Nephron progenitor cell (in vitro differentiated cells): Measurements from ENCODE around the gene SLC35B2.

Experiments
- DNase-seq: peaks from one replicate; pipeline ENCODE4 v3.0.0; 2021
- H3K27ac Mint-ChIP-seq: 2 replicates; pipeline ENCODE4 v1.8.0; 2021; ENCODE audit warnings: mild to moderate bottlenecking, moderate library complexity, mixed read lengths
- H3K27me3 Mint-ChIP-seq: 2 replicates; pipeline ENCODE4 v1.8.0; 2021; ENCODE audit warnings: mild to moderate bottlenecking, low read depth, mixed read lengths; ENCODE audit not compliant: poor library complexity
- H3K36me3 Mint-ChIP-seq: 2 replicates; pipeline ENCODE4 v1.8.0; 2021; ENCODE audit warnings: low read depth, mixed read lengths
- H3K4me1 Mint-ChIP-seq: 2 replicates; pipeline ENCODE4 v1.8.0; 2021; ENCODE audit warnings: mixed read lengths
- H3K4me3 Mint-ChIP-seq: 2 replicates; pipeline ENCODE4 v1.8.0; 2021; ENCODE audit warnings: mild to moderate bottlenecking, moderate library complexity, mixed read lengths
- H3K9me3 Mint-ChIP-seq: 2 replicates; pipeline ENCODE4 v1.8.0; 2021; ENCODE audit warnings: mild to moderate bottlenecking, moderate library complexity, mixed read lengths
- TF ChIP-seq, protein P1 (sequence below): fragments of 200-600 bp; sonication (generic); IDR thresholded peaks from 2 replicates; pipeline ENCODE4 v1.5.0; 2021; ENCODE audit warnings: antibody characterized with exemption

Gene SLC35B2

DNA sequence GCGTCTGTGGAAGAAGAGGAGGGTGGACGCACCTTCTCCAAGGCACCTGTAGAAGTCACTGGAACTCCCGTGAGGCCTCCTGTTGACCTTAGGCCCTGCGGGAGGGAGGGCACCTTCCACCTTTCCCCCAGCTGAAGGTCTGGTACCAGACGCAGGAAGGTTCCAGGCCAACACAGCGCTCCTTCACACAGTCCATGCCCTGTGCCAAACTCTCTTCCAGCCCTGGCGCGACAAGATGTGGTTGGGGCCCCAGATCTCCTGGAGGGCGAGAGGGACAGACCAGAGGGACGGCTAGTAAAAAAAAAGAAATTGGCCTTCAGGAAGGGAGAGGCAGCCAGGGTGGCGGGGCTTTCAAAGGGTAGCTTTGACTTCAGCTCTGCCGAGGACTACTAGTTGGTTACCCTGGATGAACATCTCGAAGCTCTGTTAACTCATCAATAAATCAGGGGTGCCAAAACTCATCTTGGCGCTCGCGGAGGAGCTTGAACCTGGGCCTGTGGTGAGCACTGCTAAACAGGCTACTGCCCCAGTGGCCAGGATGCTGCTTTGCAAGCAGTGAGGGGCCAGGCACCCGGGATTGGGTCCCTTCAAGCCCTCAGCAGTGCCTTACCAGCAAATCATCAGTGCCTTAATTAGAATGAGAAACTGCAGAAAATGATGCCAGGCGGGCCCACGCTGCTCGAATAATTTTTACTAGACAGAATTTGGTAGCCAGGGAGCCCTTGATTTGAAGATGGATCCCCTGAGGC is 40.9 kb upstream of the SLC35B2 start:
- Mint-ChIP-seq H3K4me1 (peaks cover 7% of the 10 kb centered on the region), H3K4me3 (peak overlapping the region; percentile 81), H3K27me3 (peaks cover 54% of the 10 kb centered on the region), H3K9me3 (no peaks in the 10 kb centered on the region), H3K36me3 (peaks cover 38% of the 10 kb centered on the region), H3K27ac (no peak overlapping the region)
- TF ChIP-seq, protein P1, sequence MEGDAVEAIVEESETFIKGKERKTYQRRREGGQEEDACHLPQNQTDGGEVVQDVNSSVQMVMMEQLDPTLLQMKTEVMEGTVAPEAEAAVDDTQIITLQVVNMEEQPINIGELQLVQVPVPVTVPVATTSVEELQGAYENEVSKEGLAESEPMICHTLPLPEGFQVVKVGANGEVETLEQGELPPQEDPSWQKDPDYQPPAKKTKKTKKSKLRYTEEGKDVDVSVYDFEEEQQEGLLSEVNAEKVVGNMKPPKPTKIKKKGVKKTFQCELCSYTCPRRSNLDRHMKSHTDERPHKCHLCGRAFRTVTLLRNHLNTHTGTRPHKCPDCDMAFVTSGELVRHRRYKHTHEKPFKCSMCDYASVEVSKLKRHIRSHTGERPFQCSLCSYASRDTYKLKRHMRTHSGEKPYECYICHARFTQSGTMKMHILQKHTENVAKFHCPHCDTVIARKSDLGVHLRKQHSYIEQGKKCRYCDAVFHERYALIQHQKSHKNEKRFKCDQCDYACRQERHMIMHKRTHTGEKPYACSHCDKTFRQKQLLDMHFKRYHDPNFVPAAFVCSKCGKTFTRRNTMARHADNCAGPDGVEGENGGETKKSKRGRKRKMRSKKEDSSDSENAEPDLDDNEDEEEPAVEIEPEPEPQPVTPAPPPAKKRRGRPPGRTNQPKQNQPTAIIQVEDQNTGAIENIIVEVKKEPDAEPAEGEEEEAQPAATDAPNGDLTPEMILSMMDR: no peak
- DNase-seq: no peak

DNA sequence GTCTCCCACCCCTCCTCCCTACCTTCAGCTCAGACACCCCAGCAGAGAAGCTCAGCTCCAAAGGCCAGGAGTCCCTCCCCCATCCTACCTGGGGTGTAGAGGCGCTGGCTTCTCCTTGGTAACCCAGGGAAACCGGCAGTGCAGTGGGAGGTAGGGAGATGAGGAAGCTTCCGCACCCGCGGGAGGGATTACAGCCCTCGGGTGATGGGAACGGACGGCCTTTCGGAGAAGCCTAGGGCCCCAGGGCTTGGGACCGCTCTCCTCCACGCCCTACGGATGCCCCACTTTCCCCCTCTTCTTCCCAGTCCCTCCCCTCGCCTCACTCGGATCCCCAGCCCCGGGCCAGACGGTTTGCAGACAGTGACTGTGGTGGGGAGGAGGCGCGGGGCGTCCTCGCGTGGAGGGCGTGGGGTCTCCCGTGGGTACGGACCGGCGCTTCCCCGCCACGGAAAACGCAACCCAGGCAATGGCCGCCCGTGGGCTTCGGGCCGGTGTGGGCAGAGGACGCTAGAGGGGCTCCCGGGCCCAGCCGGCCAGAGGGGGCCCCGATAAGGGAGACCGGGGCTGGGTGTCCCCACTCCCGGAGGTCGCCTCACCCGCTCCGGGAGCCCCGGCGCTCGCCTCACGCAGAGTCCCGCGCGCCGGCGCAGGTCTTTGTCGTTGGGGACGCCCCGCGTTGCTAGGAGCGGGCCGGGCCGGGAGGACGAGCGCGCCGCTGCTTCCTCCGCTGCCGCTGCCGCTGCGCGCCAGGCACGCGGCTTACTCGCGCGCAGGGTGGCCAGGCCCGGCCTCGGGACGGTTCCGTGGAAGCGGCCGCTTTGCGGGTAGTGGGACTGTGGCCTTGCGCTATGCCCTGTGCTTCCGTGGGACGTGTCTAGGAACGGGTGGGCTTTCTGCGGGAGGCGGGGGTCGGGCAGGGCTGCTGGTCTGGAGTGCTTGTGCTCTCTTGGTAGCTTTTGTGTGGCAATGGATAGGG is 40.0 kb upstream of the SLC35B2 start:
- DNase-seq: peak; percentile 80
- Mint-ChIP-seq H3K36me3 (peaks cover 33% of the 10 kb centered on the region), H3K4me3 (peak overlapping the region; percentile 81), H3K4me1 (peaks cover 7% of the 10 kb centered on the region), H3K27me3 (peaks cover 61% of the 10 kb centered on the region), H3K9me3 (no peaks in the 10 kb centered on the region), H3K27ac (no peak overlapping the region)
- TF ChIP-seq, protein P1: no peak

DNA sequence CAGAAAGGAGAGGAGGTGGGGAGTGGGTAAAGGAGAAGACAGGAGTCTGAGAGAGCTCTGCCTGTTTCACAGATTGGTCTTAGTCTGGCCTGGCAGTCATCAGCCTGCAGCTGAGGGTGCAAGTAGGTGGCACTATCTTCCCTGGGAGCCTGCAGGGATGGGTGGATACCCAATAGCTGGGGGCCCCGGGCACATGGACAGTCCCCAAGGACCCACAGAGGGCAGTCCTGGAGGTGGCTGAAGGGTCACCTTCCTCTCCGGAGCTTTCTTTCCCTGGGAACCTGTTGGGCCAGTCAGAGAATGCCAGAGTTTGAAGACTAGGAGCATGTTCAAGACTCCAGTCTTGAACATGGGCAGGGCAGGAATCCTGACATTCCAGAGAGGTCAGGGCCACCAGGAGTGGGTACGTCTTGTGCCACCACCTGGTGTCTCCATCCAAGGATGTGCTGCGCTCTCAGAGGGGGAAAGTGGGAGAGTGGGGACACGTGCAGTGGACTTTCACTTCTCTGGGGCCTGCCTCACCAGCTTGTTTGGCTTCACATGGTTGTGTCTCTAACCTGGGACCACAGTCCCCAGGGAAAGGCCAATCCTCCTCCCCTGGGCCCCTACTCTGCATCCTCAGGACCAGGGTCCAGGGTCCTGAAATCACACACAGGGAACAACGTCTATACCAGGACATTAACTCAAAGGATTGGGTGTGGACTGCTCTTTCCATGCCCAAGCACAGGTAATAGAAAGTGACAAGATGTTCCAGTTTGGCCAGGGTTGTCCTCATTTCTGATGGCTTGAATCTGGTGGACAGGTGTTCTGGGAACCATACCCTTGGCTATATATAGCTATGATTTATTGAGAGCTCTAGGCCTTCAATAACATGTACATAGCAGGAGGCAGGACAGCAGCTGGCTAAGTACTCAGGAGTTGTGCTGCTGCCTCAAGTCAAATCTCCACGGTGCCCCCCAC is 37.8 kb upstream of the SLC35B2 start:
- H3K4me3 Mint-ChIP-seq: no peak overlapping the region
- no peak for DNase-seq
- no peaks in the 10 kb centered on the region for H3K9me3 Mint-ChIP-seq
- TF ChIP-seq, protein P1: no peak
- H3K36me3 Mint-ChIP-seq: peaks cover 14% of the 10 kb centered on the region
- peaks cover 67% of the 10 kb centered on the region for H3K27me3 Mint-ChIP-seq
- no peak overlapping the region for H3K27ac Mint-ChIP-seq
- peaks cover 7% of the 10 kb centered on the region for H3K4me1 Mint-ChIP-seq

DNA sequence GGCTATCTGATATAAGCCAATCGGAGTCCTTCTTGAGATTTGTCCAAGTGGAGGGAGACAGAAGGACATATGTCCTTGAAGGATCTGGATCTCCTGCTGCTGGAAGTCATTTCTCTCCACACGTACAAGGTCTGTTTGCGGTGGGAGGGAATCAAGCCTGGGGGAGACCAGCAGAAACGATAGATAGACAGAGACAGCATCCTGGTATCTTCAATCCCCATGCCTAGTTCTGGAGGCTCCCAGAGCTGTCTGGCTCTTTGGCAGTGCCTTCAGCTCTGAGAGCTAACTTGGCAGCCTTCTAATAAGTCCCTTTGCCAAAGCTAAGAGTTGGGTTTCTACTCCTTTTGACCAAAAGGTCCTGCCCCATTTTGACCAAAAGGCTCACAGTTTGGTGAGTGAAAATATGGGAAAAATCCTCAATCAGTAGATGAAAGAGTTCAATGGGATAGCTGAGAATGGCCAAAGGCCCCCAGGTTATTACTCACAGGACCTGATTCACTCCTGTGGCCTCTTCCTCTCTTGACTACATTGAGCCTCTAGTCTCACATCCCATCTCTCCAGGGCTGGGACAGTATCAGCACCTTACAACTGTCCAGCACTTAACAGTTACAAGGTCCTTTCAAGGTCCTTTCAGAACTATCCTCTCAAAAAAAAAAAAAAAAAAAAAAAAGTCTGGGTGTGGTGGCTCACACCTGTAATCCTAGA is 35.5 kb upstream of the SLC35B2 start:
- H3K4me3 Mint-ChIP-seq: no peak overlapping the region
- no peak overlapping the region for H3K27ac Mint-ChIP-seq
- H3K4me1 Mint-ChIP-seq: peaks cover 2% of the 10 kb centered on the region
- no peaks in the 10 kb centered on the region for H3K9me3 Mint-ChIP-seq
- no peaks in the 10 kb centered on the region for H3K36me3 Mint-ChIP-seq
- no peak for DNase-seq
- TF ChIP-seq, protein P1: no peak
- H3K27me3 Mint-ChIP-seq: peaks cover 59% of the 10 kb centered on the region

DNA sequence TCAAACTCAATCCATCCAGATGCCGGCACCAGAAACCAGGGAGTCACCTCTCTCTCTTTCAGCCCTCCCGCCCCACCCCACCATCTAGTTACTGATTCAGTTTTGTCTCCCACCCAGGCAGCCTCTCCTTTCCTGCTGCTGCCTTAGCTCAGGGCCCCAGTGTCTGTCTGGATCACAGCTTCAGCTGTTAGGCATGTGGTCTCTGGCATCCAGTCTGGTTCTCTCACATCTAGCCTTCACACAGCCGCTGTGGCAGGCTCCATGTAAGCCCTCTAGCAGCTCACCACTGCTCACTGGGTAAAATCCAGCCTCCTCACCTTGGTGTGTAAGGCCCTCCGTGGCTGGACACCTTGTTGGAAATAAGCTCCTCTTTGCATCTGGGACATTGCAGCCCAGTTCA is 34.5 kb upstream of the SLC35B2 start:
- no peaks in the 10 kb centered on the region for H3K4me1 Mint-ChIP-seq
- no peak overlapping the region for H3K27ac Mint-ChIP-seq
- DNase-seq: no peak
- TF ChIP-seq, protein P1: no peak
- no peak overlapping the region for H3K4me3 Mint-ChIP-seq
- H3K27me3 Mint-ChIP-seq: peaks cover 62% of the 10 kb centered on the region
- no peaks in the 10 kb centered on the region for H3K36me3 Mint-ChIP-seq
- H3K9me3 Mint-ChIP-seq: no peaks in the 10 kb centered on the region
